SK-N-MC (cell line): ENCODE measurements around the gene RBPJ.

Source experiments
- EZH2 ChIP-seq: fragments of 200-600 bp; sonication (generic); IDR thresholded peaks from one replicate; pipeline ENCODE4 v1.6.1; 2017; ENCODE audit warnings: antibody characterized with exemption
- POLR2AphosphoS5 ChIP-seq: IDR thresholded peaks from 2 replicates; pipeline ENCODE4 v1.6.1; 2012; ENCODE audit warnings: mild to moderate bottlenecking, low read depth, low read length, borderline replicate concordance

GRCh38 chr4:26279446-26279845 is 41.4 kb upstream of the RBPJ start:
- no peak for TF ChIP-seq EZH2
- TF ChIP-seq POLR2AphosphoS5, result no peak
